GM12878 (cell line): Measurements from ENCODE around the gene RASGRP3. TPM values are rescaled to one million over a fixed set of nuclear protein-coding genes. Genes with fewer than 3 reads are reported as not detected.

Experiments
- ASH2L ChIP-seq: fragments of 300-600, 200-600 bp; sonication (generic); IDR thresholded peaks from 2 replicates; pipeline ENCODE4 v1.6.1; 2017; ENCODE audit warnings: low read depth, mild to moderate bottlenecking, borderline replicate concordance
- CREM ChIP-seq: IDR thresholded peaks from 2 replicates; pipeline ENCODE4 v1.6.1; 2014; ENCODE audit warnings: antibody characterized with exemption, low read depth
- IKZF1 ChIP-seq: fragments of 450-650 bp; conservative IDR thresholded peaks from 2 replicates; pipeline ENCODE4 v1.6.1; 2017; ENCODE audit warnings: antibody characterized with exemption, mild to moderate bottlenecking
- IKZF2 ChIP-seq, 2 experiments: fragments of 450-650 bp; IDR thresholded peaks; 2 replicates each; pipeline ENCODE4 v1.6.1; 2017; ENCODE audit warnings: mild to moderate bottlenecking in 2 of 2, moderate library complexity in 2 of 2
- MXI1 ChIP-seq: fragments of 150-350 bp; IDR thresholded peaks from 2 replicates; pipeline ENCODE4 v1.6.1; 2011; ENCODE audit warnings: low read depth, mild to moderate bottlenecking, inconsistent platforms, low read length, improper control_type of control experiment
- MYB ChIP-seq: fragments of 150-350 bp; IDR thresholded peaks from 2 replicates; pipeline ENCODE4 v1.6.1; 2014; ENCODE audit warnings: mild to moderate bottlenecking, low read depth, low read length, borderline replicate concordance
- NBN ChIP-seq: fragments of 450-650 bp; IDR thresholded peaks from 2 replicates; pipeline ENCODE4 v1.6.1; 2016
- POU2F2 ChIP-seq: IDR thresholded peaks from 3 replicates; pipeline ENCODE4 v1.6.1; 2011; ENCODE audit warnings: low read depth, mild to moderate bottlenecking, low read length, borderline replicate concordance
- RELA ChIP-seq: fragments of 450-650 bp; IDR thresholded peaks from 2 replicates; pipeline ENCODE4 v1.8.0; 2014; ENCODE audit warnings: borderline replicate concordance; ENCODE audit not compliant: partially characterized antibody
- SIX5 ChIP-seq: IDR thresholded peaks from 2 replicates; pipeline ENCODE4 v1.6.1; 2011; ENCODE audit warnings: mild to moderate bottlenecking, low read depth, low read length, moderate library complexity; ENCODE audit not compliant: severe bottlenecking
- SMAD1 ChIP-seq: fragments of 450-650 bp; IDR thresholded peaks from 2 replicates; pipeline ENCODE4 v1.6.1; 2018; ENCODE audit warnings: mild to moderate bottlenecking, low read depth; ENCODE audit not compliant: partially characterized antibody
- YY1 ChIP-seq: IDR thresholded peaks from 2 replicates; pipeline ENCODE4 v1.6.1; 2011; ENCODE audit warnings: low read depth, mild to moderate bottlenecking, low read length
- ZNF384 ChIP-seq: IDR thresholded peaks from 2 replicates; pipeline ENCODE4 v1.6.1; 2012; ENCODE audit warnings: low read depth, mild to moderate bottlenecking, low read length, improper control_type of control experiment, borderline replicate concordance
- ZNF622 ChIP-seq: fragments of 450-650 bp; IDR thresholded peaks from 2 replicates; pipeline ENCODE4 v1.6.1; 2017; ENCODE audit warnings: mild to moderate bottlenecking, inconsistent platforms
- ZNF687 ChIP-seq: fragments of 450-650 bp; IDR thresholded peaks from 2 replicates; pipeline ENCODE4 v1.6.1; 2017; ENCODE audit warnings: mild to moderate bottlenecking, moderate library complexity
- polyA plus RNA-seq, 11 experiments: library from polyadenylated mRNA; depleted of rRNA in 4 of 11; unstranded in 6 of 11; stranded (reverse) in 5 of 11; fragments of >200 nt; fragmentation: Nextera tagmentation in 4 of 11; fragmentation: Illumina TruSeq in 1 of 11; extraction: Ambion mirVana in 4 of 11; extraction: Trizol in 1 of 11; gene quantifications; 1 replicate in 1 of 11; 2 replicates in 10 of 11; pipeline versions ENCODE4 v1.2.1 to v1.2.3, GENCODE V29; 2011 to 2016; ENCODE audit warnings: inconsistent platforms in 2 of 11, missing spikeins in 2 of 11, low read depth in 1 of 11
- total RNA-seq, 4 experiments: library from RNA; depleted of rRNA in 3 of 4; stranded (reverse); fragments of >200 nt in 3 of 4; fragmentation: Illumina TruSeq in 1 of 4; extraction: Trizol in 1 of 4; gene quantifications; 2 replicates each; pipeline versions ENCODE4 v1.2.1 to v1.2.3, GENCODE V29; 2013 to 2021
- TF ChIP-seq, protein P1 (sequence below): fragments of 450-650 bp; formaldehyde crosslinking; IDR thresholded peaks from 2 replicates; pipeline ENCODE4 v1.4.0; 2022; ENCODE audit warnings: mild to moderate bottlenecking, moderate library complexity
- TF ChIP-seq, protein P2 (sequence below): fragments of 450-650 bp; IDR thresholded peaks from 2 replicates; pipeline ENCODE4 v1.6.1; 2018; ENCODE audit warnings: borderline replicate concordance, mild to moderate bottlenecking; ENCODE audit not compliant: partially characterized antibody

Gene RASGRP3
- total and polyA plus RNA-seq, 10 of the 15 experiments (the other 5 are each of a cell fraction or from before 2014, with no cell fraction given), result 31.6 to 106 (median 64.7) TPM

- TF ChIP-seq, protein P1, sequence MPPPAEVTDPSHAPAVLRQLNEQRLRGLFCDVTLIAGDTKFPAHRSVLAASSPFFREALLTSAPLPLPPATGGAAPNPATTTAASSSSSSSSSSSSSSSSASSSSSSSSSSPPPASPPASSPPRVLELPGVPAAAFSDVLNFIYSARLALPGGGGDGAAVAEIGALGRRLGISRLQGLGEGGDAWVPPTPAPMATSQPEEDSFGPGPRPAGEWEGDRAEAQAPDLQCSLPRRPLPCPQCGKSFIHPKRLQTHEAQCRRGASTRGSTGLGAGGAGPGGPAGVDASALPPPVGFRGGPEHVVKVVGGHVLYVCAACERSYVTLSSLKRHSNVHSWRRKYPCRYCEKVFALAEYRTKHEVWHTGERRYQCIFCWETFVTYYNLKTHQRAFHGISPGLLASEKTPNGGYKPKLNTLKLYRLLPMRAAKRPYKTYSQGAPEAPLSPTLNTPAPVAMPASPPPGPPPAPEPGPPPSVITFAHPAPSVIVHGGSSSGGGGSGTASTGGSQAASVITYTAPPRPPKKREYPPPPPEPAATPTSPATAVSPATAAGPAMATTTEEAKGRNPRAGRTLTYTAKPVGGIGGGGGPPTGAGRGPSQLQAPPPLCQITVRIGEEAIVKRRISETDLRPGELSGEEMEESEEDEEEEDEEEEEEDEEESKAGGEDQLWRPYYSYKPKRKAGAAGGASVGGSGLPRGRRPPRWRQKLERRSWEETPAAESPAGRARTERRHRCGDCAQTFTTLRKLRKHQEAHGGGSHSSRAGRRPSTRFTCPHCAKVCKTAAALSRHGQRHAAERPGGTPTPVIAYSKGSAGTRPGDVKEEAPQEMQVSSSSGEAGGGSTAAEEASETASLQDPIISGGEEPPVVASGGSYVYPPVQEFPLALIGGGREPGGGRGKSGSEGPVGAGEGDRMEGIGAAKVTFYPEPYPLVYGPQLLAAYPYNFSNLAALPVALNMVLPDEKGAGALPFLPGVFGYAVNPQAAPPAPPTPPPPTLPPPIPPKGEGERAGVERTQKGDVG (CRISPR knock-in tag), result no peak
- no peak for TF ChIP-seq SIX5
- no peak for TF ChIP-seq MYB
- no peak for TF ChIP-seq ASH2L
- TF ChIP-seq ZNF687, result peak; percentile 61; the same call in 1 of the 2 replicates
- peak; percentile 53 for TF ChIP-seq SMAD1
- TF ChIP-seq IKZF2 (IDR thresholded peaks at IDR 0.05), result peak; percentile 52 to 61
- no peak for TF ChIP-seq ZNF384
- TF ChIP-seq CREM, result peak; percentile 91
- peak; percentile 79; the same call in 1 of the 2 replicates for TF ChIP-seq MXI1
- no peak for TF ChIP-seq RELA
- 0 out of 2 replicates have a peak, but pooled peaks have one; percentile 28 for TF ChIP-seq IKZF1
- TF ChIP-seq YY1, result peak; percentile 67
- TF ChIP-seq, protein P2, sequence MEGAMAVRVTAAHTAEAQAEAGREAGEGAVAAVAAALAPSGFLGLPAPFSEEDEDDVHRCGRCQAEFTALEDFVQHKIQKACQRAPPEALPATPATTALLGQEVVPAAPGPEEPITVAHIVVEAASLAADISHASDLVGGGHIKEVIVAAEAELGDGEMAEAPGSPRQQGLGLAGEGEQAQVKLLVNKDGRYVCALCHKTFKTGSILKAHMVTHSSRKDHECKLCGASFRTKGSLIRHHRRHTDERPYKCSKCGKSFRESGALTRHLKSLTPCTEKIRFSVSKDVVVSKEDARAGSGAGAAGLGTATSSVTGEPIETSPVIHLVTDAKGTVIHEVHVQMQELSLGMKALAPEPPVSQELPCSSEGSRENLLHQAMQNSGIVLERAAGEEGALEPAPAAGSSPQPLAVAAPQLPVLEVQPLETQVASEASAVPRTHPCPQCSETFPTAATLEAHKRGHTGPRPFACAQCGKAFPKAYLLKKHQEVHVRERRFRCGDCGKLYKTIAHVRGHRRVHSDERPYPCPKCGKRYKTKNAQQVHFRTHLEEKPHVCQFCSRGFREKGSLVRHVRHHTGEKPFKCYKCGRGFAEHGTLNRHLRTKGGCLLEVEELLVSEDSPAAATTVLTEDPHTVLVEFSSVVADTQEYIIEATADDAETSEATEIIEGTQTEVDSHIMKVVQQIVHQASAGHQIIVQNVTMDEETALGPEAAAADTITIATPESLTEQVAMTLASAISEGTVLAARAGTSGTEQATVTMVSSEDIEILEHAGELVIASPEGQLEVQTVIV, result no peak
- peak; percentile 31; the same call in 1 of the 3 replicates for TF ChIP-seq POU2F2
- no peak for TF ChIP-seq ZNF622
- TF ChIP-seq NBN, result no peak
These were observed 1.3 kb downstream of the RASGRP3 start (continued) for GRCh38 chr2:33477473-33478468.
